Smooth muscle cell (in vitro differentiated cells): ENCODE measurements around the gene LANCL3. TPM values are rescaled to one million over a fixed set of nuclear protein-coding genes. Genes with fewer than 3 reads are reported as not detected.

Experiments
- DNase-seq: peaks from one replicate; lab custom pipeline; 2025; ENCODE audit not compliant: unreplicated experiment; lab: John Stamatoyannopoulos, UW
- H2AFZ ChIP-seq: fragments of 200-600 bp; sonication (generic); 2 replicates; pipeline ENCODE4 v1.6.0; 2016; ENCODE audit warnings: antibody characterized with exemption, low read depth, mild to moderate bottlenecking
- H3F3A ChIP-seq: fragments of 200-600 bp; sonication (generic); 2 replicates; pipeline ENCODE4 v1.6.0; 2017; ENCODE audit warnings: antibody characterized with exemption, low read depth
- H3K27ac ChIP-seq: fragments of 200-600 bp; sonication (generic); 2 replicates; pipeline ENCODE4 v1.5.1; 2016; ENCODE audit warnings: low read depth, mild to moderate bottlenecking
- H3K27me3 ChIP-seq: fragments of 200-600 bp; sonication (generic); 2 replicates; pipeline ENCODE4 v1.6.1; 2016; ENCODE audit warnings: low read depth, mild to moderate bottlenecking
- H3K36me3 ChIP-seq: fragments of 200-600 bp; sonication (generic); 2 replicates; pipeline ENCODE4 v1.5.1; 2016; ENCODE audit warnings: low read depth
- H3K4me1 ChIP-seq: fragments of 200-600 bp; sonication (generic); 2 replicates; pipeline ENCODE4 v1.5.1; 2016; ENCODE audit warnings: low read depth
- H3K4me2 ChIP-seq: fragments of 200-600 bp; sonication (generic); 2 replicates; pipeline ENCODE4 v1.6.0; 2016; ENCODE audit warnings: mild to moderate bottlenecking
- H3K4me3 ChIP-seq: fragments of 200-600 bp; sonication (generic); 2 replicates; pipeline ENCODE4 v1.5.1; 2016; ENCODE audit warnings: mild to moderate bottlenecking
- H3K79me2 ChIP-seq: fragments of 200-600 bp; sonication (generic); 2 replicates; pipeline ENCODE4 v1.6.0; 2016; ENCODE audit warnings: low read depth, mild to moderate bottlenecking
- H3K9ac ChIP-seq: fragments of 200-600 bp; sonication (generic); 2 replicates; pipeline ENCODE4 v1.6.0; 2016; ENCODE audit warnings: low read depth
- H3K9me3 ChIP-seq: fragments of 200-600 bp; sonication (generic); replicated peaks from 2 replicates; pipeline ENCODE4 v1.5.1; 2016; ENCODE audit warnings: low read depth
- H4K20me1 ChIP-seq: fragments of 200-600 bp; sonication (generic); 2 replicates; pipeline ENCODE4 v1.6.0; 2016; ENCODE audit warnings: low read depth
- WGBS: methylation state at CpG from one replicate; pipeline ENCODE4 v1.1.7; 2016; ENCODE audit warnings: low lambda C conversion rate; 5-methylcytosine and 5-hydroxymethylcytosine counted together
- polyA plus RNA-seq: library from polyadenylated mRNA; unstranded; fragments of >200 nt; fragmentation: Nextera tagmentation; extraction: Ambion mirVana; gene quantifications from 2 replicates; pipeline ENCODE4 v1.2.1, GENCODE V29; 2016
- total RNA-seq: library from RNA; depleted of rRNA; stranded (reverse); fragments of >200 nt; gene quantifications from 2 replicates; pipeline ENCODE4 v1.2.3, GENCODE V29; 2014
- TF ChIP-seq, protein P1 (sequence below): fragments of 200-600 bp; sonication (generic); IDR thresholded peaks from 2 replicates; pipeline ENCODE4 v1.5.1; 2017; ENCODE audit warnings: borderline replicate concordance, mild to moderate bottlenecking, antibody characterized with exemption; ENCODE audit not compliant: insufficient read depth, poor library complexity, severe bottlenecking

The LANCL3 gene
- total and polyA plus RNA-seq, 2 experiments from 2014 or later: 0.18 to 0.54 TPM

DNA sequence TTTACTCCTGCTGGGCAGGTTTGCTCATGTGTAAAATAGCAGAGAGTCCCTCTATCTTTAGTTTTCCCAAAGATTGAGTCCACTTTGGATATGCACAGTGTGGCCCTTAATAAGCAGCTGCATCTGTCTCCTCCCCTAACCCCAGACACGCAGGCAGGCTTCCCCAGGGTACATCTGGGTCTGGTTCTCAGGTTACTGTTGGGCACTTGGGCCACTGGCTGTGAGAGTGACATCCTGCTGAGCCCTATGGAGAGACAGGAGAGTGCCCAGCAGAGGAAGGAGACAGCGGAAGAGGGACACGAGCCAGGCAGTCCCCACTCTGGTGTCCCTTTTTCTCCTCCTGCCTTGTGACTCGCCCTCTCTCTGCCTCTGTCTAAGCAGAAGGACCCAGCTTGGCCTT, 130.1 kb downstream of the LANCL3 start:
- no peaks in the 10 kb centered on the region for H3K36me3 ChIP-seq
- TF ChIP-seq, protein P1, sequence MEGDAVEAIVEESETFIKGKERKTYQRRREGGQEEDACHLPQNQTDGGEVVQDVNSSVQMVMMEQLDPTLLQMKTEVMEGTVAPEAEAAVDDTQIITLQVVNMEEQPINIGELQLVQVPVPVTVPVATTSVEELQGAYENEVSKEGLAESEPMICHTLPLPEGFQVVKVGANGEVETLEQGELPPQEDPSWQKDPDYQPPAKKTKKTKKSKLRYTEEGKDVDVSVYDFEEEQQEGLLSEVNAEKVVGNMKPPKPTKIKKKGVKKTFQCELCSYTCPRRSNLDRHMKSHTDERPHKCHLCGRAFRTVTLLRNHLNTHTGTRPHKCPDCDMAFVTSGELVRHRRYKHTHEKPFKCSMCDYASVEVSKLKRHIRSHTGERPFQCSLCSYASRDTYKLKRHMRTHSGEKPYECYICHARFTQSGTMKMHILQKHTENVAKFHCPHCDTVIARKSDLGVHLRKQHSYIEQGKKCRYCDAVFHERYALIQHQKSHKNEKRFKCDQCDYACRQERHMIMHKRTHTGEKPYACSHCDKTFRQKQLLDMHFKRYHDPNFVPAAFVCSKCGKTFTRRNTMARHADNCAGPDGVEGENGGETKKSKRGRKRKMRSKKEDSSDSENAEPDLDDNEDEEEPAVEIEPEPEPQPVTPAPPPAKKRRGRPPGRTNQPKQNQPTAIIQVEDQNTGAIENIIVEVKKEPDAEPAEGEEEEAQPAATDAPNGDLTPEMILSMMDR: no peak
- H3K9me3 ChIP-seq: no peaks in the 10 kb centered on the region
- H3K79me2 ChIP-seq: no peaks in the 10 kb centered on the region
- no peaks in the 10 kb centered on the region for H3K4me1 ChIP-seq
- H2AFZ ChIP-seq: no peak overlapping the region
- no peak for DNase-seq
- H3F3A ChIP-seq: no peaks in the 10 kb centered on the region
- no peaks in the 10 kb centered on the region for H4K20me1 ChIP-seq
- no peaks in the 10 kb centered on the region for H3K27me3 ChIP-seq
- H3K4me3 ChIP-seq: no peak overlapping the region
- H3K27ac ChIP-seq: no peak overlapping the region
- no peak overlapping the region for H3K9ac ChIP-seq
- H3K4me2 ChIP-seq: no peak overlapping the region
- 75% methylated on average over 4 of the region's 4 CpGs for WGBS

DNA sequence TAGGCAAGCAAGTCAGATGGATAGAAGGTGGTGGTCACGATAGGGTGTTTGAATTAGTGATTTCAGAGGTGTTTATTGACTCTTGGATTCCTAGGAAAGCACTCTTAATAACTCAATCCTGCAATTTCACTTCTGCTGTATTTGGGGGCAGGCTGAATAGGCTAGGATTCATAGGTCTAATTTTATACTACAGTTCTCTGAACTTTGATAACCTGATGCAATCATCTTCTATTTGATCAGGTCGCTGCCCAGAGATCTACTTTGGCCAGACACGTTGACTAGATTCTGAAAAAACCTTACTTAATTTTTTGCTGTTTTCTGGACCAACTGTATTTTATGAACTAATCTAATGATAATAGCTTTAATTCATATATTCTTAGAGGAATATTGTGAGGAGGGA, 140.5 kb downstream of the LANCL3 start:
- H3K36me3 ChIP-seq: no peaks in the 10 kb centered on the region
- TF ChIP-seq, protein P1: no peak
- no peak overlapping the region for H3K4me3 ChIP-seq
- H3K9me3 ChIP-seq: no peaks in the 10 kb centered on the region
- DNase-seq: no peak
- H3K9ac ChIP-seq: no peak overlapping the region
- no peak overlapping the region for H3K27ac ChIP-seq
- no peaks in the 10 kb centered on the region for H3F3A ChIP-seq
- 60% methylated on average over 3 of the region's 3 CpGs for WGBS
- H3K4me1 ChIP-seq: no peaks in the 10 kb centered on the region
- H4K20me1 ChIP-seq: no peaks in the 10 kb centered on the region
- H3K27me3 ChIP-seq: no peaks in the 10 kb centered on the region
- no peaks in the 10 kb centered on the region for H3K79me2 ChIP-seq
- no peak overlapping the region for H3K4me2 ChIP-seq
- no peak overlapping the region for H2AFZ ChIP-seq

DNA sequence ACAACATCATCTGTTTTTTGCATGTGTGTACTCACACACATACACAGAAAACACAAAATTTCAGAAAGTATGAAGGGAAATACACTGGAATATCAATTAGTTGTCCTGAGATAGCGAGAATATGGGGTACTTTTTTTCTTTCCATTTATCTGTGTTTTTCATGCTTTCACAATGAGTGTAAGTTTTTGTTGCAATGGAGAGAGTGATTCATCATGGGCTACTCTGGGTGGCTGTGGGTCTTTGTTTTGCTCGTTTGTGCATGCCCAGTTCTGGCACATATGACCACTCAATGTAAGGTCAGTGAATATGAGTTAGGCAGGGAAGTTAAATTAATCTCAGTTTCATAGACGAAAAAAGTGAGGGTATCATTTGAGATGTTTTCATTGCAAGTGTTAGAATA, 141.0 kb downstream of the LANCL3 start:
- Histone ChIP-seq H3K36me3 (no peaks in the 10 kb centered on the region), H2AFZ (no peak overlapping the region), H3K27me3 (no peaks in the 10 kb centered on the region), H3K9me3 (no peaks in the 10 kb centered on the region), H3F3A (no peaks in the 10 kb centered on the region), H3K4me1 (no peaks in the 10 kb centered on the region), H4K20me1 (no peaks in the 10 kb centered on the region), H3K79me2 (no peaks in the 10 kb centered on the region), H3K9ac (no peak overlapping the region), H3K27ac (no peak overlapping the region), H3K4me3 (no peak overlapping the region), H3K4me2 (no peak overlapping the region)
- TF ChIP-seq, protein P1: no peak
- DNase-seq: no peak
- WGBS: 51% methylated on average over 3 of the region's 3 CpGs

DNA sequence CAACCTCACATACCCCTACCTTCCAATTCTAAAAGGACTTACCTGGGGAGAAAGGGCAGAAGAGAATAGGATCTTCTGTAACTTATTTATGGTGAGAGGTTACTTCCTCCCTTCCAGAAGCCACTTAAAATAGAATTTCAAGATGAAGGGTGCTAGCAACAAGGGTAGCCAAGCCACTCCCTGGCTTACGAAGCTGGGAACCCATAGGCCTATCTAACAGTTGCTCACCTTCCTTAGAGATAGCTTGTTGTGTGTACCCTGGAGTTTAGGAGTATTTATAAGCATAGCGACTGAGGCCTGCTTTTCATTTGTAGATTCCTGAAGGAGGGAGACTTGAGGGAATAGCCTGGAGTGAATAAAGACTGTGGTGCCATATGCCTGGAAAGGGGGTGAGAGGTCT, 143.0 kb downstream of the LANCL3 start:
- 80% methylated on average over 2 of the region's 2 CpGs for WGBS
- no peaks in the 10 kb centered on the region for H3K9me3 ChIP-seq
- no peaks in the 10 kb centered on the region for H3K4me1 ChIP-seq
- no peaks in the 10 kb centered on the region for H3K27me3 ChIP-seq
- no peak overlapping the region for H3K4me2 ChIP-seq
- no peaks in the 10 kb centered on the region for H3K36me3 ChIP-seq
- no peak overlapping the region for H3K4me3 ChIP-seq
- H4K20me1 ChIP-seq: no peaks in the 10 kb centered on the region
- no peak overlapping the region for H3K9ac ChIP-seq
- no peaks in the 10 kb centered on the region for H3K79me2 ChIP-seq
- TF ChIP-seq, protein P1: no peak
- no peak for DNase-seq
- H3F3A ChIP-seq: no peaks in the 10 kb centered on the region
- no peak overlapping the region for H2AFZ ChIP-seq
- H3K27ac ChIP-seq: no peak overlapping the region
